H1 (cell line): Measurements from ENCODE around the gene CD63. TPM values are rescaled to one million over a fixed set of nuclear protein-coding genes. Genes with fewer than 3 reads are reported as not detected.

Experiments used
- CTCF ChIA-PET: fragments of 300-600 bp; sonication (Branson Sonifier 250); formaldehyde crosslinking; loops from one replicate; lab custom pipeline; 2021; ENCODE audit not compliant: partially characterized antibody; lab: Charles Lee
- POLR2A ChIA-PET: fragments of 300-600 bp; sonication (Branson Sonifier 250); formaldehyde crosslinking; loops from one replicate; lab custom pipeline; 2021; ENCODE audit warnings: inconsistent platforms; ENCODE audit not compliant: partially characterized antibody; lab: Charles Lee
- DNase-seq, 2 experiments: peaks; one replicate each; pipeline versions ENCODE4 v3.0.0 to v3.0.0-alpha.2; 2010 to 2022; ENCODE audit warnings: low spot score in 2 of 2, low read depth in 1 of 2, mixed read lengths in 1 of 2
- FAIRE-seq: peaks from 2 replicates; lab custom pipeline; 2011; peaks lifted over from hg19 to GRCh38; lab: Jason Lieb, UNC
- H2AFZ ChIP-seq: 2 replicates; pipeline ENCODE4 v1.8.1; 2012; ENCODE audit warnings: low read length, inconsistent platforms
- H2AK5ac ChIP-seq: 2 replicates; pipeline ENCODE4 v1.6.1; 2013; ENCODE audit warnings: low read depth, low read length
- H2BK120ac ChIP-seq: replicated peaks from 2 replicates; pipeline ENCODE3; 2013; ENCODE audit warnings: low read depth, low read length, inconsistent platforms
- H2BK12ac ChIP-seq: 2 replicates; pipeline ENCODE4 v1.6.1; 2013; ENCODE audit warnings: low read depth, low read length
- H2BK15ac ChIP-seq: 2 replicates; pipeline ENCODE4 v1.6.1; 2013; ENCODE audit warnings: low read length
- H2BK20ac ChIP-seq: 2 replicates; pipeline ENCODE4 v1.6.1; 2013; ENCODE audit warnings: low read length
- H2BK5ac ChIP-seq: 2 replicates; pipeline ENCODE4 v1.6.1; 2013; ENCODE audit warnings: low read depth, low read length
- H3K14ac ChIP-seq: 2 replicates; pipeline ENCODE4 v1.6.1; 2013; ENCODE audit warnings: inconsistent platforms; ENCODE audit not compliant: insufficient read length
- H3K18ac ChIP-seq: 2 replicates; pipeline ENCODE4 v1.6.1; 2013; ENCODE audit warnings: low read length; ENCODE audit errors: extremely low read depth
- H3K23ac ChIP-seq: 2 replicates; pipeline ENCODE4 v1.6.1; 2013; ENCODE audit warnings: inconsistent platforms; ENCODE audit not compliant: insufficient read length
- H3K23me2 ChIP-seq: 2 replicates; pipeline ENCODE4 v1.6.1; 2013; ENCODE audit warnings: low read depth, low read length
- H3K27ac ChIP-seq: 2 replicates; pipeline ENCODE4 v1.6.1; 2011; ENCODE audit warnings: low read depth, low read length, inconsistent platforms
- H3K27me3 ChIP-seq, 4 experiments: replicated peaks in 1 of 4; 1 replicate in 1 of 4; 2 replicates in 3 of 4; pipeline versions ENCODE4 v1.6.1 to v1.8.1; 2011 to 2013; ENCODE audit warnings: low read length in 3 of 4, mild to moderate bottlenecking in 3 of 4, inconsistent platforms in 2 of 4, mixed read lengths in 2 of 4, moderate library complexity in 1 of 4; ENCODE audit not compliant: control insufficient read depth in 3 of 4, insufficient read depth in 3 of 4; ENCODE audit errors: extremely low read depth in 1 of 4
- H3K36me3 ChIP-seq, 4 experiments: 2 replicates each; pipeline versions ENCODE4 v1.6.1 to v1.8.1; 2011 to 2013; ENCODE audit warnings: mild to moderate bottlenecking in 4 of 4, low read length in 3 of 4, moderate library complexity in 2 of 4, control low read depth in 1 of 4, inconsistent platforms in 1 of 4; ENCODE audit not compliant: insufficient read depth in 4 of 4, control insufficient read depth in 2 of 4
- H3K4ac ChIP-seq: replicated peaks from 2 replicates; pipeline ENCODE3; 2013; ENCODE audit warnings: low read length, low read depth, mixed read lengths, inconsistent platforms; ENCODE audit not compliant: insufficient read length
- H3K4me1 ChIP-seq, 4 experiments: replicated peaks in 1 of 4; 1 replicate in 1 of 4; 2 replicates in 3 of 4; pipeline versions ENCODE4 v1.6.1 to v1.8.1; 2011 to 2013; ENCODE audit warnings: low read length in 3 of 4, inconsistent platforms in 2 of 4, mixed read lengths in 1 of 4; ENCODE audit not compliant: insufficient read depth in 4 of 4, control insufficient read depth in 3 of 4
- H3K4me2 ChIP-seq, 2 experiments: 2 replicates each; pipeline versions ENCODE4 v1.6.1 to v1.8.1; 2011 to 2013; ENCODE audit warnings: low read depth in 2 of 2, low read length in 2 of 2, control low read depth in 1 of 2, inconsistent platforms in 1 of 2, mild to moderate bottlenecking in 1 of 2; ENCODE audit not compliant: insufficient read depth in 1 of 2
- H3K4me3 ChIP-seq, 4 experiments: fragments of 200-600, 300-600 bp in 1 of 4; sonication (generic), shearing (Covaris generic), sonication (Bioruptor Twin) in 1 of 4; 2 replicates each; pipeline versions ENCODE4 v1.5.1 to v1.8.1; 2011 to 2016; ENCODE audit warnings: low read length in 4 of 4, low read depth in 3 of 4, control low read depth in 2 of 4, inconsistent platforms in 2 of 4, mild to moderate bottlenecking in 2 of 4, mixed read lengths in 1 of 4, moderate library complexity in 1 of 4; ENCODE audit not compliant: insufficient read depth in 2 of 4; ENCODE audit errors: extremely low read depth in 1 of 4
- H3K56ac ChIP-seq: replicated peaks from 2 replicates; pipeline ENCODE3; 2013; ENCODE audit warnings: low read depth, mild to moderate bottlenecking, mixed read lengths, low read length, inconsistent platforms; ENCODE audit not compliant: insufficient read length
- H3K79me1 ChIP-seq: 2 replicates; pipeline ENCODE4 v1.6.1; 2013; ENCODE audit warnings: low read depth, low read length, control low read depth
- H3K79me2 ChIP-seq, 2 experiments: 2 replicates each; pipeline versions ENCODE4 v1.6.1 to v1.8.1; 2012 to 2013; ENCODE audit warnings: low read length in 2 of 2, mild to moderate bottlenecking in 2 of 2, inconsistent platforms in 1 of 2; ENCODE audit not compliant: insufficient read depth in 2 of 2, control insufficient read depth in 1 of 2
- H3K9ac ChIP-seq, 4 experiments: replicated peaks in 1 of 4; 1 replicate in 1 of 4; 2 replicates in 3 of 4; pipeline versions ENCODE4 v1.6.1 to v1.8.1; 2011 to 2013; ENCODE audit warnings: low read depth in 3 of 4, low read length in 3 of 4, control low read depth in 2 of 4, mild to moderate bottlenecking in 2 of 4, moderate library complexity in 2 of 4, inconsistent platforms in 1 of 4; ENCODE audit errors: extremely low read depth in 1 of 4
- H3K9me3 ChIP-seq, 2 experiments: 2 replicates each; pipeline versions ENCODE4 v1.6.1 to v1.8.1; 2012 to 2013; ENCODE audit warnings: mild to moderate bottlenecking in 2 of 2, moderate library complexity in 2 of 2, control low read depth in 1 of 2, inconsistent platforms in 1 of 2, low read depth in 1 of 2, low read length in 1 of 2, mixed read lengths in 1 of 2; ENCODE audit not compliant: insufficient read depth in 2 of 2
- H4K20me1 ChIP-seq, 2 experiments: replicated peaks in 1 of 2; 2 replicates each; pipeline versions ENCODE3 to v1.8.1; 2011 to 2013; ENCODE audit warnings: inconsistent platforms in 2 of 2, low read length in 2 of 2, mild to moderate bottlenecking in 1 of 2; ENCODE audit not compliant: insufficient read depth in 2 of 2, control insufficient read depth in 1 of 2
- H4K5ac ChIP-seq: 2 replicates; pipeline ENCODE4 v1.6.1; 2013; ENCODE audit warnings: low read length, low read depth, mixed read lengths, inconsistent platforms; ENCODE audit not compliant: insufficient read length
- H4K8ac ChIP-seq: 2 replicates; pipeline ENCODE4 v1.8.0; 2013; ENCODE audit warnings: mild to moderate bottlenecking, moderate library complexity, low read length, inconsistent platforms; ENCODE audit not compliant: insufficient read depth; ENCODE audit errors: extremely low read depth
- H4K91ac ChIP-seq: replicated peaks from 2 replicates; pipeline ENCODE3; 2013; ENCODE audit warnings: low read length, mixed read lengths, inconsistent platforms; ENCODE audit not compliant: insufficient read length
- CEBPB ChIP-seq: IDR thresholded peaks from 2 replicates; pipeline ENCODE4 v1.6.1; 2012; ENCODE audit warnings: low read depth, low read length
- EZH2 ChIP-seq: fragments of 200-600 bp; sonication (generic); IDR thresholded peaks from 2 replicates; pipeline ENCODE4 v1.7.1; 2012; ENCODE audit warnings: low read depth, mild to moderate bottlenecking, moderate library complexity, low read length, inconsistent platforms; ENCODE audit not compliant: severe bottlenecking
- HDAC2 ChIP-seq, 2 experiments: fragments of 300-600 bp in 1 of 2; sonication (generic) in 1 of 2; IDR thresholded peaks; 2 replicates each; pipeline ENCODE4 v1.6.1; 2011 to 2012; ENCODE audit warnings: low read depth in 2 of 2, low read length in 2 of 2, mild to moderate bottlenecking in 2 of 2, moderate library complexity in 2 of 2, borderline replicate concordance in 1 of 2, inconsistent platforms in 1 of 2
- JUND ChIP-seq: IDR thresholded peaks from 2 replicates; pipeline ENCODE4 v1.6.1; 2011; ENCODE audit warnings: mild to moderate bottlenecking, improper control_type of control experiment, low read length
- WGBS, 2 experiments: shearing (Covaris generic) in 1 of 2; methylation state at CpG; one replicate each; pipeline versions ENCODE4 v1.1.6 to v1.1.7; 2013 to 2015; ENCODE audit warnings: low lambda C conversion rate in 2 of 2, mixed read lengths in 2 of 2, inconsistent platforms in 1 of 2, low coverage in 1 of 2, missing lambda C conversion rate in 1 of 2; ENCODE audit not compliant: insufficient replicate concordance in 2 of 2, insufficient coverage in 1 of 2, insufficient read length in 1 of 2; ENCODE audit errors: extremely low coverage in 1 of 2, missing lambda C conversion rate in 1 of 2; 5-methylcytosine and 5-hydroxymethylcytosine counted together
- polyA plus RNA-seq, 7 experiments: library from polyadenylated mRNA; depleted of rRNA in 3 of 7; stranded (reverse) in 5 of 7; unstranded in 2 of 7; fragments of >200 nt in 5 of 7; fragments of 200-250 nt in 2 of 7; gene quantifications; 1 replicate in 5 of 7; 2 replicates in 1 of 7; 4 replicates in 1 of 7; pipeline versions ENCODE4 v1.2.1 to v1.2.3, GENCODE V29; 2011 to 2013; ENCODE audit warnings: missing spikeins in 2 of 7, mixed read lengths in 2 of 7
- total RNA-seq: library from RNA; stranded (reverse); fragmentation: NEBNext Ultra II Directional; extraction: Animal tissue kit (Norgen Biotek cat#: 25700); gene quantifications from 2 replicates; pipeline ENCODE4 v1.2.1, GENCODE V29; 2021

Gene CD63
- total and polyA plus RNA-seq, 2 of the 8 experiments (the other 6 are each of a cell fraction or from before 2014, with no cell fraction given) = 440 to 526 TPM

DNA sequence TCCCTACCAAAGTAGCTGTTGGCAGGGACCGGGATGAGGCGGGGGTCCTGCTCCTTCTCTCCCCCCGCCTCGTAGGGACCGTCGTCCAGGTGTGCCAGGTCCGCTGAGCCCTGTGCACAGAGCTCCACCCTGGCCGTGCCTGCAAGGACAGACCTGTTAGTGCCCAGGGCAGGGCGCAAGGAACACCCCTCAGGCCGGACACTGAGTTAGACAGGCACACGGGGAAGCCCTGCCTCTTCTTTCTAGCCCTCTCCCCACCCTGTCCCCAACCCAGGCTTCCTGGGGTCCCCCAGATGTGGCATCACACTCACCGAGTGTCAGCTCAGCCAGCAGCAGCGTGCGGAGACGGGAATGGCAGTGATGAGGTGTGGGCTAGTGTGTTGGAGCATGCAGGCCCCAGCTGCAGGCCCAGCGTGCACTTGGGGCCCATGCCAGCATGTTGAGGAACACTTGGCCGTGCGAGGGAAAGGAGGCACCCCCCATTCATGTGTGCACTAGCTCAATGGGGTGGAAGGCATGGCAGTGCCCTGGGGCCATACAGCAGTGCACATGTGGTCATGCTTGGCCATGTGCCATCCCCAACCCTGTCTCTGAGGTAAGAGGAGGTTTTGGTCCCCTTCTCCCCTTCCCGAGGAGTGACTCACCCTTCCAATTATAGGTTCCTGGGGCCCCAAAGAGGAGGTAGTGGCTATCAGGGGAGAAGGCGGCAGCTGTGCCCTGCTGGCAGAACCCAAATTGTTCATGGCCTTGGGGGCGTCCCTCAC lies 28.4 kb downstream of the CD63 start:
- Histone ChIP-seq H3K4me2 (no peak overlapping the region), H2BK12ac (no peak overlapping the region), H4K20me1 (peaks cover 0 to 10% of the 10 kb centered on the region in 2 experiments), H2BK20ac (no peak overlapping the region), H4K5ac (no peak overlapping the region), H3K23ac (no peak overlapping the region), H3K56ac (no peak overlapping the region), H3K27ac (no peak overlapping the region), H4K91ac (no peak overlapping the region), H2BK120ac (no peak overlapping the region), H3K79me1 (peaks cover 4% of the 10 kb centered on the region; the same call in 1 of the 2 replicates), H3K9me3 (no peaks in the 10 kb centered on the region), H4K8ac (no peak overlapping the region), H3K79me2 (peaks cover 0 to 18% of the 10 kb centered on the region in 2 experiments; a peak in 2 of 4 replicates), H3K9ac (no peak overlapping the region), H3K27me3 (no peaks in the 10 kb centered on the region), H3K4me1 (no peaks in the 10 kb centered on the region; a peak in 1 of 7 replicates), H3K36me3 (peaks cover 2 to 20% (median 5%) of the 10 kb centered on the region in 4 experiments; a peak in 6 of 8 replicates), H3K4ac (no peak overlapping the region), H3K4me3 (no peak overlapping the region), H2AK5ac (no peak overlapping the region), H3K14ac (no peak overlapping the region), H3K23me2 (no peaks in the 10 kb centered on the region), H2AFZ (no peak overlapping the region), H2BK15ac (no peak overlapping the region), H2BK5ac (no peak overlapping the region; the same call in 1 of the 2 replicates), H3K18ac (no peak overlapping the region)
- ChIA-PET POLR2A (interaction anchor here (0.7 to 1.7 kb wide), 5 partner anchors 11 to 68 kb away, joined by 3 to 6 read pairs (median 3); a partner anchor contains a TSS), CTCF (interaction anchor here (0.9 to 5.0 kb wide), 8 partner anchors 14 to 43 kb away, joined by 3 to 23 read pairs (median 4); partner anchors contain the start of genes BLOC1S1 and RDH5)
- TF ChIP-seq EZH2 (no peak), HDAC2 (IDR thresholded peaks at IDR 0.05; ENCODE audit: borderline replicate concordance in 1 of 2, low read depth in 2 of 2, low read length in 2 of 2) (no peak), JUND (no peak), CEBPB (no peak)
- FAIRE-seq (no peak), DNase-seq (no peak)
- WGBS, 2 experiments = 90% methylated on average over 17 of the region's 21 CpGs; no CpG with 5 or more reads in 1 of the 2 experiments
